ENCODE measurements around the gene UBL3. TPM values are rescaled to one million over a fixed set of nuclear protein-coding genes. Genes with fewer than 3 reads are reported as not detected.

Gene UBL3
- total RNA-seq, 1 donor from 2014 or later: 21.3 TPM

- Mint-ChIP-seq H3K27ac (ENCODE audit: unreplicated experiment) (no peak overlapping the region), H3K9me3 (ENCODE audit: unreplicated experiment) (no peaks in the 10 kb centered on the region), H3K27me3 (ENCODE audit: unreplicated experiment) (no peaks in the 10 kb centered on the region), H3K4me3 (ENCODE audit: unreplicated experiment) (no peak overlapping the region), H3K36me3 (ENCODE audit: unreplicated experiment) (no peaks in the 10 kb centered on the region), H3K4me1 (ENCODE audit: low read depth, unreplicated experiment) (peaks cover 15% of the 10 kb centered on the region)
- no peak for DNase-seq
- no peak for TF ChIP-seq CTCF (IDR thresholded peaks at IDR 0.05; ENCODE audit: partially characterized antibody, unreplicated experiment)
These were observed 38.7 kb upstream of the UBL3 start for GRCh38 chr13:29889111-29889510.

GRCh38 chr13:29888306-29888705, 37.9 kb upstream of the UBL3 start:
- Mint-ChIP-seq H3K27ac (ENCODE audit: unreplicated experiment) (no peak overlapping the region), H3K4me1 (ENCODE audit: low read depth, unreplicated experiment) (peaks cover 15% of the 10 kb centered on the region), H3K27me3 (ENCODE audit: unreplicated experiment) (no peaks in the 10 kb centered on the region), H3K36me3 (ENCODE audit: unreplicated experiment) (no peaks in the 10 kb centered on the region), H3K9me3 (ENCODE audit: unreplicated experiment) (no peaks in the 10 kb centered on the region), H3K4me3 (ENCODE audit: unreplicated experiment) (no peak overlapping the region)
- no peak for DNase-seq
- TF ChIP-seq CTCF (IDR thresholded peaks at IDR 0.05; ENCODE audit: partially characterized antibody, unreplicated experiment): no peak

GRCh38 chr13:29887686-29888085, 37.3 kb upstream of the UBL3 start:
- no peak for TF ChIP-seq CTCF (IDR thresholded peaks at IDR 0.05; ENCODE audit: partially characterized antibody, unreplicated experiment)
- DNase-seq: peak; percentile 39
- Mint-ChIP-seq H3K4me1 (ENCODE audit: low read depth, unreplicated experiment) (peaks cover 15% of the 10 kb centered on the region), H3K27ac (ENCODE audit: unreplicated experiment) (peak overlapping the region; percentile 13), H3K4me3 (ENCODE audit: unreplicated experiment) (peak overlapping the region; percentile 18), H3K27me3 (ENCODE audit: unreplicated experiment) (no peaks in the 10 kb centered on the region), H3K36me3 (ENCODE audit: unreplicated experiment) (no peaks in the 10 kb centered on the region), H3K9me3 (ENCODE audit: unreplicated experiment) (no peaks in the 10 kb centered on the region)

GRCh38 chr13:29887030-29887557, 36.7 kb upstream of the UBL3 start:
- DNase-seq: no peak
- H3K27me3 Mint-ChIP-seq (ENCODE audit: unreplicated experiment): no peaks in the 10 kb centered on the region
- peaks cover 12% of the 10 kb centered on the region for H3K4me1 Mint-ChIP-seq (ENCODE audit: low read depth, unreplicated experiment)
- H3K4me3 Mint-ChIP-seq (ENCODE audit: unreplicated experiment): no peak overlapping the region
- H3K9me3 Mint-ChIP-seq (ENCODE audit: unreplicated experiment): no peaks in the 10 kb centered on the region
- peak overlapping the region; percentile 13 for H3K27ac Mint-ChIP-seq (ENCODE audit: unreplicated experiment)
- H3K36me3 Mint-ChIP-seq (ENCODE audit: unreplicated experiment): no peaks in the 10 kb centered on the region
- TF ChIP-seq CTCF (IDR thresholded peaks at IDR 0.05; ENCODE audit: partially characterized antibody, unreplicated experiment): no peak

- TF ChIP-seq CTCF (IDR thresholded peaks at IDR 0.05; ENCODE audit: partially characterized antibody, unreplicated experiment): no peak
- Mint-ChIP-seq H3K27me3 (ENCODE audit: unreplicated experiment) (no peaks in the 10 kb centered on the region), H3K36me3 (ENCODE audit: unreplicated experiment) (no peaks in the 10 kb centered on the region), H3K4me3 (ENCODE audit: unreplicated experiment) (no peak overlapping the region), H3K27ac (ENCODE audit: unreplicated experiment) (no peak overlapping the region), H3K9me3 (ENCODE audit: unreplicated experiment) (no peaks in the 10 kb centered on the region), H3K4me1 (ENCODE audit: low read depth, unreplicated experiment) (peaks cover 10% of the 10 kb centered on the region)
- no peak for DNase-seq
These were observed 36.0 kb upstream of the UBL3 start for GRCh38 chr13:29886446-29886845.

Measured in glutamatergic neuron (in vitro differentiated cells).